Right lobe of liver (tissue), 4 donors: ENCODE data around the gene POR.

Experiments used
- CTCF ChIP-seq, 4 donors: fragments of 200-600 bp in 3 of 4; fragments of 450-650 bp in 1 of 4; IDR thresholded peaks; one replicate each; pipeline versions ENCODE4 v1.5.1 to v1.8.0; 2016 to 2022; ENCODE audit warnings: antibody characterized with exemption in 4 of 4, mild to moderate bottlenecking in 2 of 4
- POLR2A ChIP-seq: fragments of 450-650 bp; IDR thresholded peaks from one replicate; pipeline ENCODE4 v1.6.1; 2017; ENCODE audit warnings: antibody characterized with exemption, mild to moderate bottlenecking
- donor health status: DM: no; HTN: no; CAD: no.
- donor health status: DM: no; HTN: no; CAD: no.
- donor health status: DM: no; HTN: yes; CAD: no.

GRCh38 chr7:75996476-75996875, 81.5 kb downstream of the POR start:
- TF ChIP-seq CTCF (IDR thresholded peaks at IDR 0.05) (no peak), POLR2A (no peak)
